Muscle layer of colon (tissue), 2 donors: ENCODE measurements around the gene ANXA3.
"Not testable (repeated sequence)": the region's sequence is repeated elsewhere in the genome, so short reads cannot be mapped to it uniquely, and the experiment has no call there.

Experiments
- H3K27ac ChIP-seq: one replicate; pipeline ENCODE4 v1.7.0; 2013; ENCODE audit warnings: low read depth, mild to moderate bottlenecking, low read length, moderate library complexity
- H3K27me3 ChIP-seq, 2 donors: one replicate each; pipeline ENCODE4 v1.7.0; 2013; ENCODE audit warnings: low read length in 2 of 2, mild to moderate bottlenecking in 2 of 2; ENCODE audit not compliant: insufficient read depth in 2 of 2, control insufficient read depth in 1 of 2
- H3K36me3 ChIP-seq: one replicate; pipeline ENCODE4 v1.7.0; 2013; ENCODE audit warnings: mild to moderate bottlenecking, low read length; ENCODE audit not compliant: insufficient read depth
- H3K4me1 ChIP-seq: one replicate; pipeline ENCODE4 v1.7.0; 2013; ENCODE audit warnings: mild to moderate bottlenecking, low read length; ENCODE audit not compliant: insufficient read depth
- H3K4me3 ChIP-seq, 2 donors: one replicate each; pipeline ENCODE4 v1.7.0; 2013; ENCODE audit warnings: low read length in 2 of 2, low read depth in 1 of 2, mild to moderate bottlenecking in 1 of 2, moderate library complexity in 1 of 2
- H3K9ac ChIP-seq: one replicate; pipeline ENCODE4 v1.7.0; 2013; ENCODE audit warnings: low read length
- H3K9me3 ChIP-seq: one replicate; pipeline ENCODE4 v1.7.0; 2013; ENCODE audit warnings: mild to moderate bottlenecking, low read length
- donor health status: abdominal sarcoma.
- donor health status: Adenocarcinoma of cecum.

ANXA3 gene

GRCh38 chr4:78584863-78585547 is 33.4 kb downstream of the ANXA3 start:
- Histone ChIP-seq H3K4me3 (no peak overlapping the region), H3K9me3 (no peaks in the 10 kb centered on the region), H3K4me1 (no peaks in the 10 kb centered on the region), H3K36me3 (no peaks in the 10 kb centered on the region), H3K27ac (no peak overlapping the region), H3K27me3 (no peaks in the 10 kb centered on the region), H3K9ac (no peak overlapping the region)

- no peak overlapping the region for H3K9ac ChIP-seq
- no peak overlapping the region for H3K27ac ChIP-seq
- H3K27me3 ChIP-seq: no peaks in the 10 kb centered on the region
- no peaks in the 10 kb centered on the region for H3K36me3 ChIP-seq
- H3K4me1 ChIP-seq: no peaks in the 10 kb centered on the region
- no peak overlapping the region for H3K4me3 ChIP-seq
- no peaks in the 10 kb centered on the region for H3K9me3 ChIP-seq
Observed at GRCh38 chr4:78585633-78586032, 34.1 kb downstream of the ANXA3 start.

- Histone ChIP-seq H3K9me3 (no peaks in the 10 kb centered on the region), H3K9ac (no peak overlapping the region), H3K4me1 (no peaks in the 10 kb centered on the region), H3K4me3 (no peak overlapping the region), H3K36me3 (no peaks in the 10 kb centered on the region), H3K27ac (no peak overlapping the region), H3K27me3 (no peaks in the 10 kb centered on the region)
Observed at GRCh38 chr4:78588894-78589545, 37.5 kb downstream of the ANXA3 start.

GRCh38 chr4:78591404-78591803 is 39.8 kb downstream of the ANXA3 start:
- Histone ChIP-seq H3K27ac (no peak overlapping the region), H3K9me3 (no peaks in the 10 kb centered on the region), H3K4me1 (no peaks in the 10 kb centered on the region), H3K9ac (no peak overlapping the region), H3K36me3 (no peaks in the 10 kb centered on the region), H3K27me3 (no peaks in the 10 kb centered on the region), H3K4me3 (no peak overlapping the region)

DNA sequence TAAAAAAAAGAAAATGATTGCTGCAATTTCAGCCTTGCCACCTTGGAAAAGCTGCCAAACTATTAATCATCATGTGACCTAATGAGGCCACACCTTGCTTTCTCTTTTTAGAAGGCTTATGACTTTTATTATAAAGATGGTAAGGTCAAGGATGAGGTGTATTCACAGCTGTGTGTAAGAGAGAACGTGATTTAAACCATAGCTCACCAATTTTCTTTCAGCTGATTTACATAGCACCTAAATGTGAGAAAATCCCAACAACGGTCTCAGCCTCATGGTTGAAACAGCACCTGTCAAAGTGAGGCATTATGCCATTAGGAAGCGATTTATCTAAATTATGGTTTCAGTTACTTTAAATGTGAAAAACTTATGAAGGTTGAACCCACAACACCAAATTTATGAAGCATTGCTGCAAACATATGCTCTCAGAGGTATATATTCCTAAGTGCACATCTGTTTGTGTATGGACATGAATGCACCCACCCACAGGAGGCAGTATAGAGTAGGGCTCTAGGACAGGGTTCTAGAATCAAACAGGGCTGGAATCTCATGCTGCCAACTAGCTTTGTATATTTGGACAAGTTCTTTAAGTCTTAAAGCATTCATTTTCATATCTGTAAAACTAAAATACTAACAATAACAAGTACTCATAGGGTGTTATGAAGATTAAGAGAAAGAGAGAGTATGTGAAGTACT is 40.7 kb downstream of the ANXA3 start:
- no peaks in the 10 kb centered on the region for H3K4me1 ChIP-seq
- no peak overlapping the region for H3K9ac ChIP-seq
- no peaks in the 10 kb centered on the region for H3K36me3 ChIP-seq
- no peak overlapping the region for H3K27ac ChIP-seq
- no peak overlapping the region for H3K4me3 ChIP-seq
- no peaks in the 10 kb centered on the region for H3K9me3 ChIP-seq
- no peaks in the 10 kb centered on the region for H3K27me3 ChIP-seq

- Histone ChIP-seq H3K4me1 (no peaks in the 10 kb centered on the region), H3K27ac (no peak overlapping the region), H3K36me3 (no peaks in the 10 kb centered on the region), H3K4me3 (no peak overlapping the region), H3K9me3 (no peaks in the 10 kb centered on the region), H3K27me3 (no peaks in the 10 kb centered on the region), H3K9ac (no peak overlapping the region)
Observed at GRCh38 chr4:78596111-78596742, 44.7 kb downstream of the ANXA3 start.

DNA sequence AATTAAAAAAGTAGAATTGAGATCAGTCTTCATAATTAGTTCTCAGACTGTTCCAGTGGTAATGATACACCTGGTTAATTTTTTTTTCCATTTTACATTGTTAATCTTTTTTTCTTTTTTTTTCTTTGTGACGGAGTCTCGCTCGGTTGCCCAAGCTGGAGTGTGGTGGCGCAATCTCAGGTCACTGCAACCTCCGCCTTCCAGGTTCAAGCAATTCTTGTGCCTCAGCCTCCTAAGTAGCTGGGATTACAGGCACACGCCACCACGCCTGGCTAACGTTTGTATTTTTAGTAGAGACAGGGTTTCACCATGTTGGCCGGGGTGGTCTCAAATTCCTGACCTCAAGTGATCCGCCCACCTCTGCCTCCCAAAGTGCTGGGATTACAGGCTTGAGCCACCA is 46.9 kb downstream of the ANXA3 start:
- not testable (repeated sequence) for H3K4me3 ChIP-seq, H3K4me1 ChIP-seq

DNA sequence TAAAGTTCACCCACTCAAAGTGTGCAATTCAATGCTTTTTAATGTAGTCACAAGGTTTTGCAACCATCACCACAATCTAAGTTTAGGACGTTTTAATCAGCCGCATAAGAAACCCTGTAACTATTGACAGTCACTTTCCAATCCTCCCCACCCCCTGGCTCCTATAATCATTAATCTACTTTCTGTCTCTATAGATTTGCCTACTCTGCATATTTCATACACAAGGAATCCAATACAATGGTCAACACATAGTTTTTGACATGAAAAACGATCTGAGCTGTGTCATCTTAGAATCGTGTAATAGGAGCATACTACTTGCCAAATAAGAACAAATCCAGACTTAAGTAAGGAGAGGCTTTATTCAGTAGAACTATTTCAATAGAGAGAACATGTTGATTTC is 47.6 kb downstream of the ANXA3 start:
- H3K4me3 ChIP-seq: no peak overlapping the region
- no peaks in the 10 kb centered on the region for H3K9me3 ChIP-seq
- H3K9ac ChIP-seq: no peak overlapping the region
- no peaks in the 10 kb centered on the region for H3K36me3 ChIP-seq
- H3K27ac ChIP-seq: no peak overlapping the region
- H3K4me1 ChIP-seq: peaks cover 4% of the 10 kb centered on the region
- no peaks in the 10 kb centered on the region for H3K27me3 ChIP-seq

More for the DNA sequence above, 46.9 kb downstream of the ANXA3 start:
- not testable (repeated sequence) for H3K9me3 ChIP-seq, H3K36me3 ChIP-seq, H3K9ac ChIP-seq, H3K27me3 ChIP-seq, H3K27ac ChIP-seq

- peaks cover 4% of the 10 kb centered on the region for H3K4me1 ChIP-seq
- H3K36me3 ChIP-seq: no peaks in the 10 kb centered on the region
- H3K27me3 ChIP-seq: no peaks in the 10 kb centered on the region
- H3K4me3 ChIP-seq: no peak overlapping the region
- no peak overlapping the region for H3K9ac ChIP-seq
- no peaks in the 10 kb centered on the region for H3K9me3 ChIP-seq
- no peak overlapping the region for H3K27ac ChIP-seq
Observed at GRCh38 chr4:78599931-78600375, 48.4 kb downstream of the ANXA3 start.

GRCh38 chr4:78601013-78601412 is 49.4 kb downstream of the ANXA3 start:
- H3K4me1 ChIP-seq: peaks cover 4% of the 10 kb centered on the region
- no peak overlapping the region for H3K4me3 ChIP-seq
- no peaks in the 10 kb centered on the region for H3K27me3 ChIP-seq
- no peaks in the 10 kb centered on the region for H3K9me3 ChIP-seq
- no peaks in the 10 kb centered on the region for H3K36me3 ChIP-seq
- no peak overlapping the region for H3K9ac ChIP-seq
- H3K27ac ChIP-seq: no peak overlapping the region

- H3K27ac ChIP-seq: no peak overlapping the region
- no peaks in the 10 kb centered on the region for H3K9me3 ChIP-seq
- no peaks in the 10 kb centered on the region for H3K27me3 ChIP-seq
Observed at GRCh38 chr4:78602334-78602733, 50.8 kb downstream of the ANXA3 start.

More at GRCh38 chr4:78602334-78602733, 50.8 kb downstream of the ANXA3 start:
- H3K4me3 ChIP-seq: no peak overlapping the region
- no peak overlapping the region for H3K9ac ChIP-seq
- H3K36me3 ChIP-seq: no peaks in the 10 kb centered on the region
- H3K4me1 ChIP-seq: peaks cover 4% of the 10 kb centered on the region
